ENCODE results near the gene SMIM33. TPM values are rescaled to one million over a fixed set of nuclear protein-coding genes. Genes with fewer than 3 reads are reported as not detected.
A peak's percentile ranks its signal among the peaks of the same experiment; 100 is the strongest.

SMIM33 gene
- total and polyA plus RNA-seq, 2 of the 13 experiments (the other 11 are each of a cell fraction or from before 2014, with no cell fraction given): not detected

DNA sequence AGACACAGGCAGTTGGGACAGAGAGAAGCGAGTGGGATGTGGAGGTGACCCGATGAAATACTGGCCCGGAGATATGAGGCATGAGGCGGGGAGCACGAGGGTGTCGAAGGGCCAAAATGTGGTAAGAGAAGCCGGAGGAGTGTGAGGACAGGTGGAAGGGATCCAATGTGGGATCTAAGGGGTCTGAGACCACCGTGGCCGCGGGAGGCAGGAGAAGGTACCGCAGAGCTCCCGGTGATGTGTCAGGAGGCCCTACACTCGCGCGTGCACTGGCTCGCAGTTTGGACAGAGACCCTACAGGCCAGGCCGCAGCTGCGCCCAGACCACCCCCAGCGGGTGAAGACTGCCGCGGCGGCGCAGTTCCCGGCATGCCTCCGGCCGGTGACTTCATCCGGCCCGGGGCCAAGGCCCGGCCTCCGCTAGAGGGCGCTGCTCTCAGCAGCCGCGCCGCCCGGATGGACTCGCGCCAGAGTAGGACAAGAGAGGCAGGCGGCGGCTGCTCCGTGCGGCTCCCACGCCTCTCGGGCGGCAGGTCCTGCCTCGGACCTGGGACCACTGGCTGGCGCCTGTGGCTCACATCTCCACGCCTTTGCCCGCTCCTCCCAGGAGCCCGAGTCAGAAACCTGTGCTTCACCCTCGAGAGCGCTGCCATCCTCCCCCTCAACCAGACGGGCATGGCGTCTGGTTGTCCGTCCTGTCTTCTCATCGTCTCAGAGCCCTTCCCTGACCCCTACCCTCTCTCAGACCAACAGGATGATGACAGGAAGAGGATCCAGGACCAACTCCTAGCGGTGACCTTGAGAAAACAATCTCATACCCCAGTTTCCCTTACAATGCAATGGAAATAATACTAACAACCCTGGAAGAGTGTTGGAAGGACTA, 47.1 kb downstream of the SMIM33 start (continued):
- TF ChIP-seq, protein P1, sequence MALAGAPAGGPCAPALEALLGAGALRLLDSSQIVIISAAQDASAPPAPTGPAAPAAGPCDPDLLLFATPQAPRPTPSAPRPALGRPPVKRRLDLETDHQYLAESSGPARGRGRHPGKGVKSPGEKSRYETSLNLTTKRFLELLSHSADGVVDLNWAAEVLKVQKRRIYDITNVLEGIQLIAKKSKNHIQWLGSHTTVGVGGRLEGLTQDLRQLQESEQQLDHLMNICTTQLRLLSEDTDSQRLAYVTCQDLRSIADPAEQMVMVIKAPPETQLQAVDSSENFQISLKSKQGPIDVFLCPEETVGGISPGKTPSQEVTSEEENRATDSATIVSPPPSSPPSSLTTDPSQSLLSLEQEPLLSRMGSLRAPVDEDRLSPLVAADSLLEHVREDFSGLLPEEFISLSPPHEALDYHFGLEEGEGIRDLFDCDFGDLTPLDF (CRISPR knock-in tag; IDR thresholded peaks at IDR 0.05): peak; percentile 25; the same call in 1 of the 2 replicates
- TF ChIP-seq GFI1 (CRISPR knock-in tag; IDR thresholded peaks at IDR 0.05; ENCODE audit: borderline replicate concordance) (peak; percentile 44; the same call in 1 of the 2 replicates), TBP (CRISPR knock-in tag; IDR thresholded peaks at IDR 0.05) (0 out of 2 replicates have a peak, but pooled peaks have one; percentile 41), HNF4G (IDR thresholded peaks at IDR 0.05; ENCODE audit: borderline replicate concordance, low read depth, low read length) (no peak; the same call in 1 of the 2 replicates), HNF4G (CRISPR knock-in tag; IDR thresholded peaks at IDR 0.05; ENCODE audit: borderline replicate concordance, low read depth) (no peak; the same call in 1 of the 2 replicates), SNAPC2 (CRISPR knock-in tag; IDR thresholded peaks at IDR 0.05) (no peak), ZNF446 (CRISPR knock-in tag; IDR thresholded peaks at IDR 0.05) (no peak), ZNF83 (CRISPR knock-in tag; IDR thresholded peaks at IDR 0.05; ENCODE audit: borderline replicate concordance) (no peak), FOXA3 (CRISPR knock-in tag; IDR thresholded peaks at IDR 0.05) (peak; percentile 58; the same call in 1 of the 2 replicates), NBN (conservative IDR thresholded peaks at IDR 0.05) (no peak), SMAD1 (CRISPR knock-in tag; IDR thresholded peaks at IDR 0.05; ENCODE audit: borderline replicate concordance, low read depth) (peak; percentile 67; the same call in 1 of the 2 replicates), DR1 (CRISPR knock-in tag; IDR thresholded peaks at IDR 0.05) (peak; percentile 75), MED13 (CRISPR knock-in tag; IDR thresholded peaks at IDR 0.05) (peak; percentile 83), NFRKB (IDR thresholded peaks at IDR 0.05) (no peak)
- TF ChIP-seq, protein P2, sequence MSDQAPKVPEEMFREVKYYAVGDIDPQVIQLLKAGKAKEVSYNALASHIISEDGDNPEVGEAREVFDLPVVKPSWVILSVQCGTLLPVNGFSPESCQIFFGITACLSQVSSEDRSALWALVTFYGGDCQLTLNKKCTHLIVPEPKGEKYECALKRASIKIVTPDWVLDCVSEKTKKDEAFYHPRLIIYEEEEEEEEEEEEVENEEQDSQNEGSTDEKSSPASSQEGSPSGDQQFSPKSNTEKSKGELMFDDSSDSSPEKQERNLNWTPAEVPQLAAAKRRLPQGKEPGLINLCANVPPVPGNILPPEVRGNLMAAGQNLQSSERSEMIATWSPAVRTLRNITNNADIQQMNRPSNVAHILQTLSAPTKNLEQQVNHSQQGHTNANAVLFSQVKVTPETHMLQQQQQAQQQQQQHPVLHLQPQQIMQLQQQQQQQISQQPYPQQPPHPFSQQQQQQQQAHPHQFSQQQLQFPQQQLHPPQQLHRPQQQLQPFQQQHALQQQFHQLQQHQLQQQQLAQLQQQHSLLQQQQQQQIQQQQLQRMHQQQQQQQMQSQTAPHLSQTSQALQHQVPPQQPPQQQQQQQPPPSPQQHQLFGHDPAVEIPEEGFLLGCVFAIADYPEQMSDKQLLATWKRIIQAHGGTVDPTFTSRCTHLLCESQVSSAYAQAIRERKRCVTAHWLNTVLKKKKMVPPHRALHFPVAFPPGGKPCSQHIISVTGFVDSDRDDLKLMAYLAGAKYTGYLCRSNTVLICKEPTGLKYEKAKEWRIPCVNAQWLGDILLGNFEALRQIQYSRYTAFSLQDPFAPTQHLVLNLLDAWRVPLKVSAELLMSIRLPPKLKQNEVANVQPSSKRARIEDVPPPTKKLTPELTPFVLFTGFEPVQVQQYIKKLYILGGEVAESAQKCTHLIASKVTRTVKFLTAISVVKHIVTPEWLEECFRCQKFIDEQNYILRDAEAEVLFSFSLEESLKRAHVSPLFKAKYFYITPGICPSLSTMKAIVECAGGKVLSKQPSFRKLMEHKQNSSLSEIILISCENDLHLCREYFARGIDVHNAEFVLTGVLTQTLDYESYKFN (CRISPR knock-in tag; conservative IDR thresholded peaks at IDR 0.05): peak; percentile 55
- TF ChIP-seq, protein P3, sequence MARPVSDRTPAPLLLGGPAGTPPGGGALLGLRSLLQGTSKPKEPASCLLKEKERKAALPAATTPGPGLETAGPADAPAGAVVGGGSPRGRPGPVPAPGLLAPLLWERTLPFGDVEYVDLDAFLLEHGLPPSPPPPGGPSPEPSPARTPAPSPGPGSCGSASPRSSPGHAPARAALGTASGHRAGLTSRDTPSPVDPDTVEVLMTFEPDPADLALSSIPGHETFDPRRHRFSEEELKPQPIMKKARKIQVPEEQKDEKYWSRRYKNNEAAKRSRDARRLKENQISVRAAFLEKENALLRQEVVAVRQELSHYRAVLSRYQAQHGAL (CRISPR knock-in tag; IDR thresholded peaks at IDR 0.05; ENCODE audit: not compliant biosample characterization): no peak
- TF ChIP-seq, protein P4, sequence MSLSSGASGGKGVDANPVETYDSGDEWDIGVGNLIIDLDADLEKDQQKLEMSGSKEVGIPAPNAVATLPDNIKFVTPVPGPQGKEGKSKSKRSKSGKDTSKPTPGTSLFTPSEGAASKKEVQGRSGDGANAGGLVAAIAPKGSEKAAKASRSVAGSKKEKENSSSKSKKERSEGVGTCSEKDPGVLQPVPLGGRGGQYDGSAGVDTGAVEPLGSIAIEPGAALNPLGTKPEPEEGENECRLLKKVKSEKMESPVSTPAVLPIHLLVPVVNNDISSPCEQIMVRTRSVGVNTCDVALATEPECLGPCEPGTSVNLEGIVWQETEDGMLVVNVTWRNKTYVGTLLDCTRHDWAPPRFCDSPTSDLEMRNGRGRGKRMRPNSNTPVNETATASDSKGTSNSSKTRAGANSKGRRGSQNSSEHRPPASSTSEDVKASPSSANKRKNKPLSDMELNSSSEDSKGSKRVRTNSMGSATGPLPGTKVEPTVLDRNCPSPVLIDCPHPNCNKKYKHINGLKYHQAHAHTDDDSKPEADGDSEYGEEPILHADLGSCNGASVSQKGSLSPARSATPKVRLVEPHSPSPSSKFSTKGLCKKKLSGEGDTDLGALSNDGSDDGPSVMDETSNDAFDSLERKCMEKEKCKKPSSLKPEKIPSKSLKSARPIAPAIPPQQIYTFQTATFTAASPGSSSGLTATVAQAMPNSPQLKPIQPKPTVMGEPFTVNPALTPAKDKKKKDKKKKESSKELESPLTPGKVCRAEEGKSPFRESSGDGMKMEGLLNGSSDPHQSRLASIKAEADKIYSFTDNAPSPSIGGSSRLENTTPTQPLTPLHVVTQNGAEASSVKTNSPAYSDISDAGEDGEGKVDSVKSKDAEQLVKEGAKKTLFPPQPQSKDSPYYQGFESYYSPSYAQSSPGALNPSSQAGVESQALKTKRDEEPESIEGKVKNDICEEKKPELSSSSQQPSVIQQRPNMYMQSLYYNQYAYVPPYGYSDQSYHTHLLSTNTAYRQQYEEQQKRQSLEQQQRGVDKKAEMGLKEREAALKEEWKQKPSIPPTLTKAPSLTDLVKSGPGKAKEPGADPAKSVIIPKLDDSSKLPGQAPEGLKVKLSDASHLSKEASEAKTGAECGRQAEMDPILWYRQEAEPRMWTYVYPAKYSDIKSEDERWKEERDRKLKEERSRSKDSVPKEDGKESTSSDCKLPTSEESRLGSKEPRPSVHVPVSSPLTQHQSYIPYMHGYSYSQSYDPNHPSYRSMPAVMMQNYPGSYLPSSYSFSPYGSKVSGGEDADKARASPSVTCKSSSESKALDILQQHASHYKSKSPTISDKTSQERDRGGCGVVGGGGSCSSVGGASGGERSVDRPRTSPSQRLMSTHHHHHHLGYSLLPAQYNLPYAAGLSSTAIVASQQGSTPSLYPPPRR (CRISPR knock-in tag; IDR thresholded peaks at IDR 0.05; ENCODE audit: borderline replicate concordance): peak; percentile 53; the same call in 1 of the 2 replicates

Measured in HepG2 (cell line).